A549 (cell line): Measurements from ENCODE around the gene EPN3. TPM values are rescaled to one million over a fixed set of nuclear protein-coding genes. Genes with fewer than 3 reads are reported as not detected.

Experiments
- ATAC-seq, 2 experiments: fragments of 200-7000 bp in 1 of 2; fragments of >200 bp in 1 of 2; cut with Nextera tagmentation in 1 of 2; cut with Tn5 transposase in 1 of 2; 3 replicates each; pipeline versions ENCODE4 v1.8.0 to v1.9.1; 2018 to 2020; ENCODE audit warnings: mild to moderate bottlenecking in 1 of 2, moderate library complexity in 1 of 2
- CTCF ChIA-PET: fragments of 300-600 bp; sonication (Branson Sonifier 250); formaldehyde crosslinking; extraction: SDS; loops from one replicate; lab custom pipeline; 2021; ENCODE audit warnings: antibody characterized with exemption, inconsistent platforms; lab: Yijun Ruan, JAX
- POLR2A ChIA-PET: fragments of 350-600 bp; formaldehyde crosslinking; extraction: SDS; loops from one replicate; lab custom pipeline; 2021; ENCODE audit warnings: antibody characterized with exemption, inconsistent platforms; lab: Yijun Ruan, JAX
- DNase-seq, 2 experiments: peaks; one replicate each; pipeline versions ENCODE4 v3.0.0 to v3.0.0-alpha.2; 2011 to 2016; ENCODE audit warnings: low read depth in 1 of 2, low spot score in 1 of 2
- FAIRE-seq: peaks from 2 replicates; lab custom pipeline; 2011; peaks lifted over from hg19 to GRCh38; lab: Jason Lieb, UNC
- H3K27ac ChIP-seq, 2 experiments: fragments of >200 bp; sonication (Bioruptor Twin); formaldehyde crosslinking; 3 replicates each; pipeline ENCODE4 v1.5.1; 2016 to 2017
- H3K4me1 ChIP-seq: fragments of >200 bp; sonication (Bioruptor Twin); formaldehyde crosslinking; 3 replicates; pipeline ENCODE4 v1.6.1; 2016
- H3K4me2 ChIP-seq: fragments of >200 bp; sonication (Bioruptor Twin); formaldehyde crosslinking; 3 replicates; pipeline ENCODE4 v1.6.1; 2016
- H3K4me3 ChIP-seq: fragments of >200 bp; sonication (Bioruptor Twin); formaldehyde crosslinking; 3 replicates; pipeline ENCODE4 v1.5.1; 2016
- H3K9me3 ChIP-seq: fragments of >200 bp; sonication (Bioruptor Twin); formaldehyde crosslinking; 3 replicates; pipeline ENCODE4 v1.6.1; 2016
- BHLHE40 ChIP-seq: IDR thresholded peaks from 2 replicates; pipeline ENCODE4 v1.6.1; 2012; ENCODE audit warnings: low read depth, low read length, inconsistent platforms
- CHD2 ChIP-seq: fragments of 150-350 bp; IDR thresholded peaks from 2 replicates; pipeline ENCODE4 v1.6.1; 2014; ENCODE audit warnings: low read length; ENCODE audit not compliant: partially characterized antibody
- CHD4 ChIP-seq: fragments of 200-600 bp; sonication (generic); IDR thresholded peaks from 2 replicates; pipeline ENCODE4 v1.6.1; 2016; ENCODE audit warnings: antibody characterized with exemption, mild to moderate bottlenecking, borderline replicate concordance
- EHMT2 ChIP-seq: fragments of 200-600 bp; sonication (generic); IDR thresholded peaks from 2 replicates; pipeline ENCODE4 v1.6.1; 2016; ENCODE audit warnings: antibody characterized with exemption, low read depth, mild to moderate bottlenecking, moderate library complexity
- ESRRA ChIP-seq: fragments of 150-350 bp; IDR thresholded peaks from 2 replicates; pipeline ENCODE4 v1.6.1; 2014; ENCODE audit warnings: mild to moderate bottlenecking, low read length, borderline replicate concordance
- FOSL2 ChIP-seq, 2 experiments: fragments of 450-650 bp in 1 of 2; fragments of >200 bp in 1 of 2; sonication (Bioruptor Twin) in 1 of 2; formaldehyde crosslinking; IDR thresholded peaks; 2 replicates each; pipeline versions ENCODE4 v1.5.0 to v1.6.1; 2016 to 2020; ENCODE audit warnings: mild to moderate bottlenecking in 1 of 2, moderate library complexity in 1 of 2
- MAFK ChIP-seq: fragments of 450-650 bp; IDR thresholded peaks from 2 replicates; pipeline ENCODE4 v1.6.1; 2014; ENCODE audit not compliant: partially characterized antibody
- RFX5 ChIP-seq: fragments of 450-650 bp; IDR thresholded peaks from 2 replicates; pipeline ENCODE4 v1.7.1; 2014; ENCODE audit warnings: antibody characterized with exemption, mild to moderate bottlenecking, moderate library complexity
- RNF2 ChIP-seq: fragments of 200-600 bp; sonication (generic); IDR thresholded peaks from 2 replicates; pipeline ENCODE4 v1.6.1; 2016; ENCODE audit warnings: low read depth, mild to moderate bottlenecking, antibody characterized with exemption, moderate library complexity, borderline replicate concordance
- SREBF2 ChIP-seq: fragments of 450-650 bp; IDR thresholded peaks from 2 replicates; pipeline ENCODE4 v1.6.1; 2014; ENCODE audit warnings: mild to moderate bottlenecking, moderate library complexity
- WGBS: methylation state at CpG from one replicate; pipeline ENCODE4 v1.1.6; 2017; ENCODE audit errors: missing lambda C conversion rate; 5-methylcytosine and 5-hydroxymethylcytosine counted together
- polyA plus RNA-seq, 4 experiments: library from polyadenylated mRNA; depleted of rRNA in 3 of 4; stranded (reverse); fragments of >200 nt; fragmentation: RNase III in 1 of 4; extraction: RNeasy Plus Mini Kit Qiagen cat#74134 plus additional on column Dnase treatment in 1 of 4; gene quantifications; 2 replicates in 3 of 4; 3 replicates in 1 of 4; pipeline ENCODE4 v1.2.3, GENCODE V29; 2011 to 2017
- TF ChIP-seq, protein P1 (sequence below): fragments of 250-450 bp; sonication (Bioruptor Pico); IDR thresholded peaks from 2 replicates; pipeline ENCODE4 v1.5.0; 2020; ENCODE audit warnings: low read depth, mild to moderate bottlenecking, moderate library complexity

EPN3 gene
- polyA plus RNA-seq, 2 of the 4 experiments (the other 2 are of a cell fraction), result 0.13 to 0.18 TPM

DNA sequence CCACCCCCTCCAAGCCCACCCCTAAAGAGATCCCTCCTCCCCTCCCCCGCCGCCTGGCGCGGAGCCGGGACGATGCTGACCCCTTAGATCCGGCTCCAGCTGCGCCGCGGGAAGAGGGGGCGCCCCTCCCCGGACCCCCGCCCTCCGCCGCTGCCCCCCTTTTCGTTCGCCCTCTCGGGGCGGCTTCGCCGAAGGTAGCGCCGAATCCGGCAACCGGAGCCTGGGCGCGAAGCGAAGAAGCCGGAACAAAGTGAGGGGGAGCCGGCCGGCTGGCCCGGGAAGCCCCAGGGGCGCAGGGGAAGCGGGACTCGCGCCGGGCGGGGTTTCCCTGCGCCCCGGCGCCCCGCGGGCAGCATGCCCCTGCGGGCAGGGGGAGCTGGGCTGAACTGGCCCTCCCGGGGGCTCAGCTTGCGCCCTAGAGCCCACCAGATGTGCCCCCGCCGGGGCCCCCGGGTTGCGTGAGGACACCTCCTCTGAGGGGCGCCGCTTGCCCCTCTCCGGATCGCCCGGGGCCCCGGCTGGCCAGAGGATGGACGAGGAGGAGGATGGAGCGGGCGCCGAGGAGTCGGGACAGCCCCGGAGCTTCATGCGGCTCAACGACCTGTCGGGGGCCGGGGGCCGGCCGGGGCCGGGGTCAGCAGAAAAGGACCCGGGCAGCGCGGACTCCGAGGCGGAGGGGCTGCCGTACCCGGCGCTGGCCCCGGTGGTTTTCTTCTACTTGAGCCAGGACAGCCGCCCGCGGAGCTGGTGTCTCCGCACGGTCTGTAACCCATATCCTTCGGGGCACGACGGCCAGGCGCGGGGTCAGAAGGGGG is 28.6 kb downstream of the EPN3 start:
- no peak for FAIRE-seq
- no peak; a peak in 1 of 6 replicates for ATAC-seq
- WGBS, result 3% methylated on average over 26 of the region's 88 CpGs
- POLR2A ChIA-PET, result interaction anchor here (0.6 to 3.7 kb wide), 11 partner anchors 9 to 196 kb away, joined by 3 to 42 read pairs (median 7); partner anchors contain the start of genes ABCC3 and LUC7L3
- Histone ChIP-seq H3K4me3 (peak overlapping the region; percentile 69), H3K4me2 (peak overlapping the region; percentile 96), H3K4me1 (peaks cover 37% of the 10 kb centered on the region), H3K27ac (peak overlapping the region; percentile 59 to 88), H3K9me3 (no peaks in the 10 kb centered on the region)
- TF ChIP-seq RFX5 (no peak), RNF2 (peak; percentile 97)
- no peak for DNase-seq
- CTCF ChIA-PET, result interaction anchor here (0.7 to 8.1 kb wide), 12 partner anchors 10 to 144 kb away, joined by 3 to 99 read pairs (median 6); partner anchors contain the start of gene SPATA20

DNA sequence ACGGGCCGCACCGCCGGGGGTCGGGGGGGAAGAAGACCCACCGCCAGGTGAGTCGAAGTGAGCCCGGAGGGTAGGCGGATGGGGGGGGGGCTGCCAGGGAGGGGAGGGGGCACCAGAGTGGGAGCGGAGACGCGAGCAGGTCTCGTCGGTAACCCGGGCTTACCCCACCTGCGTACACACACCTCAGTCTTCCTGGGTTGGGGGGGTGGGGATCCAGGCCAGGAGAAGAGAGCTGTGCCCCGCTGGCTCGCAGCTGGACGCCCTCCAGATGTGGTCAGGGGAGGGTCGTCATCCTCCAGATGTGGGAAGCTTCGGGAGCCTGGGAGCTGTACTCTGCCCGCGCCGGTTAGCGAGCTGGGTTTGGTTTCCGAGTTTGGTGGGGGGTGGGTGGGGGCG is 29.2 kb downstream of the EPN3 start:
- ChIA-PET CTCF (interaction anchor here (0.7 to 8.1 kb wide), 13 partner anchors 9 to 221 kb away, joined by 3 to 99 read pairs (median 6); partner anchors contain the start of gene SPATA20), POLR2A (interaction anchor here (0.7 to 3.7 kb wide), 4 partner anchors 76 to 159 kb away, joined by 3 to 42 read pairs (median 11); no protein-coding TSS in a partner anchor)
- peak overlapping the region; percentile 59 to 88; a peak in 4 of 6 replicates for H3K27ac ChIP-seq
- TF ChIP-seq ESRRA, result no peak
- FAIRE-seq, result no peak
- H3K4me1 ChIP-seq, result peaks cover 37% of the 10 kb centered on the region
- H3K4me2 ChIP-seq, result peak overlapping the region; percentile 96
- DNase-seq, result no peak
- ATAC-seq, result no peak
- 19% methylated on average over 18 of the region's 27 CpGs for WGBS
- peak overlapping the region; percentile 69 for H3K4me3 ChIP-seq
- H3K9me3 ChIP-seq, result no peaks in the 10 kb centered on the region

DNA sequence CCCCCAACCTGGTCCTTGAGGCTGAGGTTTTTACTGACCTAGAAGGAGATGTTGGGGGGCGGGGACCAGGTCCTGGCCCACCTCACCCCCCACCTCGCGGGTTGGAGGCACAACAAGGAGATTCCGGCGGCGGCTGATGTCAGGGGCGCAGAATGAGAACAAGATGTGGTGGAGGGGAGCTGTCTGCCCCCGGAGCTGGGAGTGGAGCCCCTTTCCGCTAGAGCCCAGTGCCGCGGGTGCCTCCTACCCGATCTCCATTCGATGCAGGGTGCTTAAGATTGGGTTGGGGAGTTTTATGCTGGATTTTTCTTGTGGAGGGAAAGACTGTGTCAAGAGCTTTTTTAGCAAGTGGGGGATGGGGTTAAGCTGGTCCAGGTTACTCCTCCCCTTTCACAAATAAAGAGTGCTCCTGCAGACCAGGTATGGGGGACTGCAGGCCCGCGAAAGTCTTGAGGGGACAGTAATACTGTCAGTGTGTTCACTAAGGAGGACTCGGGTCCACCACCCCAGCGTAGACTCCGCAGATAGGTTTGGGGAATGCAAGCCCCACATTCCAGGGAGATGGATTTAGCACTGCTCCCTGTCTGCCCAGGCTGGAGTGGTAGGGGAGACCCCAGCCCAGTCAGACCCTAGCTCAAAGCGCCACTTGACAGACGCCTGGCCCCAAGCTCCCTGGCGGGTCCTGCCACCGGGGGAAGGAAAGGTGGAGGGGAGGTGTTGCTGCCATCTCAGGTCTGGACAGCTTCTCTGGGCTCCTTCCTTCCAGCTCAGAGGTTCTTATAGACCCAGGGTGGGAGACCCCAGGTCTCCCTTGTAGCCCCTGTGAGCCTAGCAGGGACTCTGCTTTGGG is 29.9 kb downstream of the EPN3 start:
- FAIRE-seq (no peak), ATAC-seq (no peak), DNase-seq (no peak)
- ChIA-PET POLR2A (interaction anchor here (0.5 to 3.7 kb wide), 6 partner anchors 47 to 158 kb away, joined by 3 to 42 read pairs (median 6); partner anchors contain the start of gene LUC7L3), CTCF (interaction anchor here (0.6 to 8.1 kb wide), 25 partner anchors 8 to 280 kb away, joined by 3 to 99 read pairs (median 4); partner anchors contain the start of gene SPATA20)
- no peak for TF ChIP-seq RNF2
- TF ChIP-seq, protein P1, sequence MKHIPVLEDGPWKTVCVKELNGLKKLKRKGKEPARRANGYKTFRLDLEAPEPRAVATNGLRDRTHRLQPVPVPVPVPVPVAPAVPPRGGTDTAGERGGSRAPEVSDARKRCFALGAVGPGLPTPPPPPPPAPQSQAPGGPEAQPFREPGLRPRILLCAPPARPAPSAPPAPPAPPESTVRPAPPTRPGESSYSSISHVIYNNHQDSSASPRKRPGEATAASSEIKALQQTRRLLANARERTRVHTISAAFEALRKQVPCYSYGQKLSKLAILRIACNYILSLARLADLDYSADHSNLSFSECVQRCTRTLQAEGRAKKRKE (CRISPR knock-in tag), result no peak
- no peak for TF ChIP-seq CHD2
- no peak for TF ChIP-seq BHLHE40
- no peak for TF ChIP-seq EHMT2
- no peak for TF ChIP-seq FOSL2 (IDR thresholded peaks at IDR 0.05)
- TF ChIP-seq FOSL2 (CRISPR knock-in tag; IDR thresholded peaks at IDR 0.05), result no peak
- no peak for TF ChIP-seq CHD4
- peak overlapping the region in 1 of 2 experiments; percentile 88; a peak in 4 of 6 replicates for H3K27ac ChIP-seq
- no peaks in the 10 kb centered on the region for H3K9me3 ChIP-seq
- peak overlapping the region; percentile 69; the same call in 2 of the 3 replicates for H3K4me3 ChIP-seq
- H3K4me1 ChIP-seq, result peaks cover 37% of the 10 kb centered on the region
- WGBS, result 67% methylated on average over 19 of the region's 22 CpGs
- H3K4me2 ChIP-seq, result peak overlapping the region; percentile 96

DNA sequence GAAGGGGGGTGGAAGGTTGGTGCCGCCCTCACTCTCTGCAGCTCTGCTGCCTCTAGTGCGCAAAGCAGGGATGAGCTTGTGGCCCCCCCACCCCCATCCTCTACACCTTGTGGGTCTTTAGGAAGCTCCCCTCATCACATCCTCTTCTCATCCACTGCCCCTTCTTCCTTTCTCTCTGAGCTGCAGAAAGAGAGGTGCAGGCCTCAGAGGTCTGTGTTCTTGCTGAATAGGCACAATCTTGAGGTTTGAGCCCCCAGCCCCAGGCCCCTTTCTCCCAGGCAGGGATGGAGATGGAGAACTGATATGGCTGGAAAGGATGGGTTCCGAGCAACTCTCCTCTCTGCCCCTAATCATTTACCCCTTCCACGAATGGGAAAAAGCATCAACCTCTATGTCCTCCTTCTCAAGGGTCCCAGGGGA is 30.6 kb downstream of the EPN3 start:
- Histone ChIP-seq H3K9me3 (no peaks in the 10 kb centered on the region), H3K4me3 (no peak overlapping the region), H3K4me2 (no peak overlapping the region), H3K27ac (no peak overlapping the region), H3K4me1 (peaks cover 37% of the 10 kb centered on the region)
- 66% methylated on average over 4 of the region's 4 CpGs for WGBS
- FAIRE-seq (no peak), DNase-seq (no peak), ATAC-seq (no peak)
- TF ChIP-seq SREBF2 (no peak), MAFK (peak; percentile 75)
- POLR2A ChIA-PET, result interaction anchor here (0.5 to 3.7 kb wide), 5 partner anchors 46 to 156 kb away, joined by 3 to 42 read pairs (median 5); partner anchors contain the start of gene LUC7L3
- CTCF ChIA-PET, result interaction anchor here (0.5 to 8.1 kb wide), 22 partner anchors 12 to 279 kb away, joined by 3 to 99 read pairs (median 4); partner anchors contain the start of gene SPATA20
